NCI-H82 (cell line): Measurements from ENCODE around the gene SYT8.

Experiments
- DNase-seq: peaks from one replicate; lab custom pipeline; 2025; lab: John Stamatoyannopoulos, UW

The SYT8 gene

GRCh38 chr11:1832211-1832919 is 2.4 kb upstream of the SYT8 start:
- DNase-seq = peak; percentile 51

GRCh38 chr11:1832920-1833295 is 1.9 kb upstream of the SYT8 start:
- no peak for DNase-seq

GRCh38 chr11:1834062-1834610 is 654 bp upstream of the SYT8 start:
- no peak for DNase-seq

- DNase-seq = no peak
Measured at GRCh38 chr11:1835671-1836010, 851 bp downstream of the SYT8 start.

- DNase-seq = no peak
Measured at GRCh38 chr11:1836011-1836945, 1.5 kb downstream of the SYT8 start.

GRCh38 chr11:1837171-1838076 is 2.6 kb downstream of the SYT8 start:
- DNase-seq = peak; percentile 62

GRCh38 chr11:1838077-1838425 is 3.3 kb downstream of the SYT8 start:
- DNase-seq = no peak

GRCh38 chr11:1838426-1839144 is 3.8 kb downstream of the SYT8 start, which contains the start of gene TNNI2:
Gene TNNI2, plus strand, starts transcription at chr11:1838981. Its CDS starts 716 bp downstream, at chr11:1839697.
- no peak for DNase-seq

- no peak for DNase-seq
Measured at GRCh38 chr11:1839204-1839923, 4.6 kb downstream of the SYT8 start.

GRCh38 chr11:1839924-1840779 is 5.4 kb downstream of the SYT8 start:
- DNase-seq = no peak

GRCh38 chr11:1840780-1841480 is 6.1 kb downstream of the SYT8 start:
- no peak for DNase-seq

- no peak for DNase-seq
Measured at GRCh38 chr11:1841511-1842148, 6.8 kb downstream of the SYT8 start.

GRCh38 chr11:1842149-1843097 is 7.6 kb downstream of the SYT8 start:
- no peak for DNase-seq

- DNase-seq = no peak
Measured at GRCh38 chr11:1843098-1843473, 8.3 kb downstream of the SYT8 start.

GRCh38 chr11:1843796-1844195 is 9.0 kb downstream of the SYT8 start:
- DNase-seq = no peak

GRCh38 chr11:1844221-1845094 is 9.7 kb downstream of the SYT8 start:
- DNase-seq = no peak

GRCh38 chr11:1845095-1845429 is 10.3 kb downstream of the SYT8 start:
- no peak for DNase-seq
